Calu3 (cell line): ENCODE results near the gene C10orf143. TPM values are rescaled to one million over a fixed set of nuclear protein-coding genes. Genes with fewer than 3 reads are reported as not detected.

Source experiments
- BruUV-seq: library from RNA; stranded (reverse); fragments of 400-500 nt; replicated peaks from 2 replicates; lab custom pipeline; 2021; lab: Mats Ljungman, UMichigan
- CTCF ChIA-PET: fragments of 300-600 bp; sonication (Branson Sonifier 250); formaldehyde crosslinking; loops from one replicate; lab custom pipeline; 2022; ENCODE audit warnings: antibody characterized with exemption; lab: Charles Lee
- DNase-seq: peaks from one replicate; pipeline ENCODE4 v3.0.0; 2022
- H3K27ac Mint-ChIP-seq: one replicate; pipeline ENCODE4 v1.8.0; 2022; ENCODE audit warnings: mixed read lengths; ENCODE audit not compliant: unreplicated experiment
- H3K27me3 Mint-ChIP-seq: one replicate; pipeline ENCODE4 v1.8.0; 2022; ENCODE audit warnings: mixed read lengths; ENCODE audit not compliant: unreplicated experiment
- H3K36me3 Mint-ChIP-seq: one replicate; pipeline ENCODE4 v1.8.0; 2022; ENCODE audit warnings: mild to moderate bottlenecking, moderate library complexity, mixed read lengths; ENCODE audit not compliant: insufficient read depth, unreplicated experiment
- H3K4me1 Mint-ChIP-seq: one replicate; pipeline ENCODE4 v1.8.0; 2022; ENCODE audit warnings: mild to moderate bottlenecking, low read depth, mixed read lengths; ENCODE audit not compliant: unreplicated experiment
- H3K4me3 Mint-ChIP-seq: one replicate; pipeline ENCODE4 v1.8.0; 2022; ENCODE audit warnings: mild to moderate bottlenecking, low read depth, moderate library complexity, mixed read lengths; ENCODE audit not compliant: unreplicated experiment
- H3K9me3 Mint-ChIP-seq: one replicate; pipeline ENCODE4 v1.8.0; 2022; ENCODE audit warnings: low read depth, mixed read lengths; ENCODE audit not compliant: unreplicated experiment
- intact Hi-C: fragments of 100-400 bp; cut with micrococcal nuclease; formaldehyde crosslinking; loops from one replicate; pipeline ENCODE4 v1.10.0; 2022; ENCODE audit not compliant: unreplicated experiment
- total RNA-seq: library from RNA; stranded (reverse); gene quantifications from 2 replicates; pipeline ENCODE4 v1.2.3, GENCODE V29; 2022
- TF ChIP-seq, protein P1 (sequence below): fragments of 200-600 bp; IDR thresholded peaks from one replicate; pipeline ENCODE4 v1.8.0; 2022; ENCODE audit warnings: antibody characterized with exemption; ENCODE audit not compliant: unreplicated experiment

The C10orf143 gene
- total RNA-seq, 1 experiment from 2014 or later, result 0.50 TPM

DNA sequence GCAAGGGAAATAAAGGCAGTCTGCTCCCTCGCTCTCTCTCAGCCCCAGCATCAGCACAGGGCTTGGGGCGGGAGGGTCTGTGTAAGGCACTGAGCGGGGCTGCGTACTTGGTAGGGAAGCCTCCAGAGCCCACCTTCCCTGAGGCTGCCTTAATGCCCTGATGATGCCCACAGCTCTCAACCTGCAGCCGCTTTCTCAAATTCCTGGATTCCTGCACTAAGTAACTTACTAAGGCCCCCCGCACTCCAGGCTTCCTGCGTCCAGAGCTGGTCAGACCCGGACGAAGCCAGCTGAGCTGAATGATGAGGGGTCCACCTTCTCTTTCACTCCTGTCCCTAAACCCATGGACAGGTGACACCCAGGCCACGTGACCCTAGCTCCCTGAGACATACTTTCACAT is 63.3 kb downstream of the C10orf143 start:
- H3K9me3 Mint-ChIP-seq, result peaks cover 4% of the 10 kb centered on the region
- intact Hi-C loops, result no loop called here
- DNase-seq, result no peak
- CTCF ChIA-PET, result no interaction called here
- no TSS peak for BruUV-seq
- H3K4me3 Mint-ChIP-seq, result no peak overlapping the region
- no peaks in the 10 kb centered on the region for H3K4me1 Mint-ChIP-seq
- H3K36me3 Mint-ChIP-seq, result no peaks in the 10 kb centered on the region
- TF ChIP-seq, protein P1, sequence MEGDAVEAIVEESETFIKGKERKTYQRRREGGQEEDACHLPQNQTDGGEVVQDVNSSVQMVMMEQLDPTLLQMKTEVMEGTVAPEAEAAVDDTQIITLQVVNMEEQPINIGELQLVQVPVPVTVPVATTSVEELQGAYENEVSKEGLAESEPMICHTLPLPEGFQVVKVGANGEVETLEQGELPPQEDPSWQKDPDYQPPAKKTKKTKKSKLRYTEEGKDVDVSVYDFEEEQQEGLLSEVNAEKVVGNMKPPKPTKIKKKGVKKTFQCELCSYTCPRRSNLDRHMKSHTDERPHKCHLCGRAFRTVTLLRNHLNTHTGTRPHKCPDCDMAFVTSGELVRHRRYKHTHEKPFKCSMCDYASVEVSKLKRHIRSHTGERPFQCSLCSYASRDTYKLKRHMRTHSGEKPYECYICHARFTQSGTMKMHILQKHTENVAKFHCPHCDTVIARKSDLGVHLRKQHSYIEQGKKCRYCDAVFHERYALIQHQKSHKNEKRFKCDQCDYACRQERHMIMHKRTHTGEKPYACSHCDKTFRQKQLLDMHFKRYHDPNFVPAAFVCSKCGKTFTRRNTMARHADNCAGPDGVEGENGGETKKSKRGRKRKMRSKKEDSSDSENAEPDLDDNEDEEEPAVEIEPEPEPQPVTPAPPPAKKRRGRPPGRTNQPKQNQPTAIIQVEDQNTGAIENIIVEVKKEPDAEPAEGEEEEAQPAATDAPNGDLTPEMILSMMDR, result no peak
- H3K27ac Mint-ChIP-seq, result no peak overlapping the region
- H3K27me3 Mint-ChIP-seq, result no peaks in the 10 kb centered on the region

- CTCF ChIA-PET, result no interaction called here
- Mint-ChIP-seq H3K9me3 (peaks cover 4% of the 10 kb centered on the region), H3K27me3 (no peaks in the 10 kb centered on the region), H3K27ac (no peak overlapping the region), H3K4me1 (no peaks in the 10 kb centered on the region), H3K4me3 (no peak overlapping the region), H3K36me3 (no peaks in the 10 kb centered on the region)
- TF ChIP-seq, protein P1, result no peak
- intact Hi-C loops, result no loop called here
- DNase-seq, result no peak
- no TSS peak for BruUV-seq
Measured at GRCh38 chr10:130046591-130046990, 64.0 kb downstream of the C10orf143 start.

DNA sequence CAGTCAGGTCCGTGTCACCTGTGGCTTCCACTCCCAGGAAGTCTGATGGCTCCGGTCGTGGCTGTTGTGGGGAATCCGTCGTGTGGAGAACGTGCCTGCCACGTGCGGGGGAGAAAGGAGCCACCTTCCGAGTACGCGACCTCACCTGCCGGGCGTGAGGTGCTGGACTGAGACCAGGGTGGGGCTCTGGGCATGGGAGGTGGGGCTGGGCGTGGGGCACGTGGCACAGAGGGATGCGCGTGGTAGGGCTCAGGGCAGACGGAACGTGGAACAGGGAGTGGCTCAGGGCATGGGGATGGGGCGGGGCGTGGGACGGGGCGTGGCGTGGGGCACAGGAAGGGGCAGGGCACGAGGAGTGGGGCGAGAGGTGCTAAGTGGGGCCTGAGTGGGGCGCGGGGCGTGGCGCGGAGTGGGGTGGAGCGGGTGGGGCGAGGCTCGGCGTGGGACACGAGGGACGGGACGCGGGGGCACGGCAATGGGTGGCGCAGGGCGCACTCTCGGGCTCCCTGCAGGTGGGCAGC is 64.8 kb downstream of the C10orf143 start:
- Mint-ChIP-seq H3K9me3 (peaks cover 4% of the 10 kb centered on the region), H3K36me3 (no peaks in the 10 kb centered on the region), H3K4me3 (no peak overlapping the region), H3K4me1 (no peaks in the 10 kb centered on the region), H3K27me3 (no peaks in the 10 kb centered on the region), H3K27ac (no peak overlapping the region)
- TF ChIP-seq, protein P1, result no peak
- BruUV-seq, result no TSS peak
- CTCF ChIA-PET, result no interaction called here
- intact Hi-C loops, result no loop called here
- DNase-seq, result no peak

DNA sequence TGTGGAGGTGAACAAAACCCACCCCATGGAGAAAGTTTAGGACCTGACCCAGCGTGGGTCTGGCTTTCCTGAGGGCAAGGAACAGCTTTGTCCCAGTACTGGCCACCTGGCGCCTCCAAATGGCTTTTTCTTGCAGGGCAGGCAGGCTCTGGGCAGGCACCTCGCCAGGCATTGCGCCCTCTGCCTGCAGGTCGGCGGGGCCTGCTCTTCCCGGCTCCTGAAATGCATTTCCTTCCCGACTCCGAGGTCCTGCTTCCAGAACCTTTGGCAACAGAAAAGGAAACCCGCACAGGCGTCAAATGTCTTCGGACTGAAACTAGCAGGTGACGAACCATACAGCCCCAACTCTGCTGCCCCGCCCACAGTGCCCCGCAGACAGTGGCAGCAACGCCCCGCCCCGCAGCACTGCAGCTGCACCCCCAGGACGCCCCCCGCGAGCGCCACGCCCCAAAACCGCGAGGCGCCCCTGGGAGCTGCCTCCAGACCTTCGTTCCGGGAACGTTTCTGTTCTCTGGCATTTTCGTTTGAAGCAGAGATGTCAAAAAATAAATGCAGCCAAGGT is 65.5 kb downstream of the C10orf143 start:
- H3K9me3 Mint-ChIP-seq, result peaks cover 4% of the 10 kb centered on the region
- no TSS peak for BruUV-seq
- no peaks in the 10 kb centered on the region for H3K4me1 Mint-ChIP-seq
- intact Hi-C loops, result no loop called here
- no peak for DNase-seq
- H3K4me3 Mint-ChIP-seq, result no peak overlapping the region
- TF ChIP-seq, protein P1, result no peak
- no peaks in the 10 kb centered on the region for H3K27me3 Mint-ChIP-seq
- H3K27ac Mint-ChIP-seq, result no peak overlapping the region
- CTCF ChIA-PET, result no interaction called here
- no peaks in the 10 kb centered on the region for H3K36me3 Mint-ChIP-seq
